ENCODE measurements around the gene KRTAP10-4.

KRTAP10-4 gene

DNA sequence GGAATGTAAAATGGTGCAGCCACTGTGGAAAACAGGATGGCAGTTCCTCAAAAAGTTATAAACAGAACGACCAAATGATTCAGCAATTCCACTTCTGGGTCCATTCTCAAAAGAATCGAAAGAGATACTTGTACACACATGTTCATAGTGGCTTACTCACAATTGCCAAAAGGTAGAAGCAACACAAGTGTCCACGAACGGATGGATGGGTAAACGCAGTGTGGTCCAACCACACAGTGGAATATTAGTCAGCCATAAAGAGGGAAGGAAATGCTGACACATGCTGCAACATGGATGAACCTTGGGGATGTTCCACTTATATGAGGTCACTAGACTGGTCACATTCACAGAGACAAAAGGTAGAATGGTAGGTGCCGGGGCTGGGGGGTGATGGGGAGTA lies 38.8 kb upstream of the KRTAP10-4 start:
- Histone ChIP-seq H3K4me3 (replicated peaks; ENCODE audit: low read depth, low read length) (no peak overlapping the region), H3K36me3 (ENCODE audit: control insufficient read depth, insufficient read depth, low read length) (no peaks in the 10 kb centered on the region), H3K27me3 (replicated peaks; ENCODE audit: control insufficient read depth, insufficient read depth, low read length) (no peaks in the 10 kb centered on the region)
- DNase-seq (ENCODE audit: extremely low read depth, insufficient read length): no peak
- TF ChIP-seq, protein P1, sequence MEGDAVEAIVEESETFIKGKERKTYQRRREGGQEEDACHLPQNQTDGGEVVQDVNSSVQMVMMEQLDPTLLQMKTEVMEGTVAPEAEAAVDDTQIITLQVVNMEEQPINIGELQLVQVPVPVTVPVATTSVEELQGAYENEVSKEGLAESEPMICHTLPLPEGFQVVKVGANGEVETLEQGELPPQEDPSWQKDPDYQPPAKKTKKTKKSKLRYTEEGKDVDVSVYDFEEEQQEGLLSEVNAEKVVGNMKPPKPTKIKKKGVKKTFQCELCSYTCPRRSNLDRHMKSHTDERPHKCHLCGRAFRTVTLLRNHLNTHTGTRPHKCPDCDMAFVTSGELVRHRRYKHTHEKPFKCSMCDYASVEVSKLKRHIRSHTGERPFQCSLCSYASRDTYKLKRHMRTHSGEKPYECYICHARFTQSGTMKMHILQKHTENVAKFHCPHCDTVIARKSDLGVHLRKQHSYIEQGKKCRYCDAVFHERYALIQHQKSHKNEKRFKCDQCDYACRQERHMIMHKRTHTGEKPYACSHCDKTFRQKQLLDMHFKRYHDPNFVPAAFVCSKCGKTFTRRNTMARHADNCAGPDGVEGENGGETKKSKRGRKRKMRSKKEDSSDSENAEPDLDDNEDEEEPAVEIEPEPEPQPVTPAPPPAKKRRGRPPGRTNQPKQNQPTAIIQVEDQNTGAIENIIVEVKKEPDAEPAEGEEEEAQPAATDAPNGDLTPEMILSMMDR (IDR thresholded peaks at IDR 0.05; ENCODE audit: insufficient read depth, low read length, poor library complexity, severe bottlenecking): no peak

DNA sequence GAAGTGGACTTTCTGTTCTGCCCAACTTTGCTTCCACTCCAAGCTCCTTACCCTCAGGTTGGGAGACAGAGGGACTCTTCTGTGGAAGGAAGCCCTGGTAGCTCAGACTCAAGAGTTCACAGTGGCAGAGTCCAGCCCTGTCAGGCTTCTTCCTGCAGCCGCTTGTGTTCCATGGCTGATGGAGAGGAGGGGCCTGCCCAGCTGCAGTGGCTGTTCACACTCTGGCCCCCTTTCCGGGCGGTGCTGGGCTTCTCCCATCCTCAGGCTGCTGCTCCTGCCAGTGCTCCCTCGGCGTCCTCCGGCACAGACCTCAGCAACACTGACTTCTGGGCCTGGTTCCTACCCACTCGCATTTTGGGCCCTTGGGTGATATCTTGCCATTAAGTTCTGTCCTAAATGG lies 37.6 kb upstream of the KRTAP10-4 start:
- TF ChIP-seq, protein P1 (IDR thresholded peaks at IDR 0.05; ENCODE audit: insufficient read depth, low read length, poor library complexity, severe bottlenecking): no peak
- Histone ChIP-seq H3K36me3 (ENCODE audit: control insufficient read depth, insufficient read depth, low read length) (no peaks in the 10 kb centered on the region), H3K4me3 (replicated peaks; ENCODE audit: low read depth, low read length) (no peak overlapping the region), H3K27me3 (replicated peaks; ENCODE audit: control insufficient read depth, insufficient read depth, low read length) (no peaks in the 10 kb centered on the region)
- no peak for DNase-seq (ENCODE audit: extremely low read depth, insufficient read length)

DNA sequence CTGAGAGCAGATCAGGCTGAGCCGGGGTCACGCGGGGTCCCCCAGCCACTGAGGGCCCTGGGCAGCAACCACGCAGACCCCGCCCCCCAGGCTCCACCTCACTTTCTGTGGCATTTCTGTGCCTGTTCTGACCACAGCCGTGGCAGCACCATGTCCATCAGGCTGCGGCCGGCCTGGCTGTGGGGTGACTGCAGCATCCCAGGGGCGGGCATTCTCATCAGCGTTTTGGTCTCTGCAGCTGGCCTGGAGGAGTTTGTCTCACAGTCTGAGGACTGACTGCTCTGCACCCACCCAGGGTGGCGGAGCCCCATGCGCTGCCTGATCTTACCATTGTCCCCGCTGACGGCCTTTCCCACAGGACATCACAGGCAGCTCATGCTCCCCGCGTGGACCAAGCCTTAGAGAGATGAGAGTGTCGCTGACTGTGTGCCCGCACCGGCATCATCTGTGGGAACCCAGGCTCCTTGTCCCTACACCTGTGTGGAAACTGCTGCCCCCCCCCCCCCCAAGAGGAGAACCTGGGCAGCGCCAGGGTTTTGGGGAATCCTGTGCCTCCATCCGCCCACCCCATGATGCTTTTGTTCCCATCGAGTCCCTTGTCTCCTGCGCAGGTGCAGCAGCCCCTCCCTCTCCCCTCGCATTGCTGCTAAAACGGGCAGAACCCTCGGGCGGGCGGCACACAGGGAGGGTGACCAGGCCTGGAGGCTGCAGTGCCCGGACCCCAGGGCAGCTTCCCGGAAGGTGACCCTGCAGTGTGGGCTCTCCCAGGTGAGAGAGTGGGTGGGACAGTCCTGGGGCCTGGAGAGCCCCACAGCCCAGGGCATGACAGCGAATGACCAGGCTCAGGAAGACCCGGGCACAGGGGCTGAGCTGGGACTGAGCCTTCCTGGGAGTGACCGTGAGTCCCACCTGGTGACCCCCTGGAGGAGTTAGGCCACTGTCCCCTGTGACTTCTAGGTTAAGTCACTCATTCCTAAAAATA lies 35.3 kb upstream of the KRTAP10-4 start:
- DNase-seq (ENCODE audit: extremely low read depth, insufficient read length): no peak
- H3K36me3 ChIP-seq (ENCODE audit: control insufficient read depth, insufficient read depth, low read length): no peaks in the 10 kb centered on the region
- no peak overlapping the region for H3K4me3 ChIP-seq (replicated peaks; ENCODE audit: low read depth, low read length)
- H3K27me3 ChIP-seq (replicated peaks; ENCODE audit: control insufficient read depth, insufficient read depth, low read length): no peaks in the 10 kb centered on the region
- TF ChIP-seq, protein P1 (IDR thresholded peaks at IDR 0.05; ENCODE audit: insufficient read depth, low read length, poor library complexity, severe bottlenecking): no peak

DNA sequence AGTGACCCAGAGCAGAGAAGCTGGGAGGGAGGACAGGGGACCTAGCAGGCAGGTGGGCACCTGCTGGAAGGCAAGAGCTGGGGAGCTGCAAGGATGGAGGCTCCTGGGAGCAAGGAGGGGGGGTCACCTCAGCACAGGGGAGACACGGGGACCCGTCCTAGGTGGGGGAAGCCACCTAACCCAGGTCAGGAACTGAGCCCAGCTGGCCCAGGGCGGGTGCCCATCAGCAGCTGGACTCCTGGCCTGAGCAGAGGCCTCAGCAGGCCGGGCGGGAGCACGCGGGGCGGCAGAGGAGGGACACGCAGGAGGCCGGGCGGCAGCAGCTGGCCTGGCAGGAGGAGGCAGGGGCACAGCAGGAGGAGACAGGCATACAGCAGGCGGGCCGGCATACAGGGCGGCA lies 34.5 kb upstream of the KRTAP10-4 start:
- TF ChIP-seq, protein P1 (IDR thresholded peaks at IDR 0.05; ENCODE audit: insufficient read depth, low read length, poor library complexity, severe bottlenecking): no peak
- Histone ChIP-seq H3K4me3 (replicated peaks; ENCODE audit: low read depth, low read length) (no peak overlapping the region), H3K36me3 (ENCODE audit: control insufficient read depth, insufficient read depth, low read length) (no peaks in the 10 kb centered on the region), H3K27me3 (replicated peaks; ENCODE audit: control insufficient read depth, insufficient read depth, low read length) (no peaks in the 10 kb centered on the region)
- no peak for DNase-seq (ENCODE audit: extremely low read depth, insufficient read length)

DNA sequence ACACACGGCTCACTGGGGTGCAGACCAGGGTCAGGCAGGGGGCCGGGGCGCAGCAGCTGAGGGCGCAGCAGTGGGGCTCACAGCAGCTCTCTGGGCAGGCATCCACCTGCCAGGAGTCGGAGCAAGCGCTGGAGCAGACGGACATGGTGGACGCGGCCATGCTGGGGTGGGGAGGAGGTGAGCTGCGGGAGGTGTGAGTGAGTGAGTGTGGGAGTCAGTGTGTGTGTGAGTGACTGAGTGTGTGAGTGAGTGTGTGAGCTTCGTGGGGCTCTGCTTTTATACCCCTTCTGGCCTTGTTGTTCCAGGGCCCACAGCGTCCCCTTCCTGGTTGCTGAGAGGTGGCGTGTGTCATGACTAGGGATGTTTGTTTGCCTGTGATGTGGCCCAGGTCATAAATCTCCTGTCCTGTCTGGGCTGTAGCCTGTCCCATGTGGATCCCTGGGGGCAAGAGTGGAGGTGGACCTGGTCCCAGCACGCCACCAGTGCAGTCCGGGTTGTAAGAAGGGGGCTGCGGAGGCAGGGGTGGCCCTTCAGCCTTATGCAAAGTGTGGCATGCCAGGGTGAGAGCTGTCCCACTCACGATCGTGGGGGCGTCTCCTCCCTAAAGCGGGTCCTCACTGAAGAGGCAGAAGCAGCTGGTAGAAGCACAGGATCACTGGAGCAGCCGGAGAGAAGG lies 33.4 kb upstream of the KRTAP10-4 start, which contains the start of gene KRTAP10-1:
Gene KRTAP10-1 (minus strand): TSS at position 205 of the 676 bp plus-strand sequence. CDS start 45 bp downstream, at position 160.
- Histone ChIP-seq H3K4me3 (replicated peaks; ENCODE audit: low read depth, low read length) (no peak within 1 kb of the TSS), H3K36me3 (ENCODE audit: control insufficient read depth, insufficient read depth, low read length) (no peaks in the 10 kb centered on the region), H3K27me3 (replicated peaks; ENCODE audit: control insufficient read depth, insufficient read depth, low read length) (no peaks in the 10 kb centered on the region)
- TF ChIP-seq, protein P1 (IDR thresholded peaks at IDR 0.05; ENCODE audit: insufficient read depth, low read length, poor library complexity, severe bottlenecking): no peak
- no peak for DNase-seq (ENCODE audit: extremely low read depth, insufficient read length)
